GM21576 (cell line): ENCODE measurements around the gene ZDHHC5.
A peak's percentile ranks its signal among the peaks of the same experiment; 100 is the strongest.
"Not testable (repeated sequence)": the region's sequence is repeated elsewhere in the genome, so short reads cannot be mapped to it uniquely, and the experiment has no call there.

Source experiments
- ATAC-seq: cut with Tn5 transposase; IDR thresholded peaks from one replicate; pipeline ENCODE4 v1.9.1; 2021; ENCODE audit warnings: mild to moderate bottlenecking, moderate library complexity; ENCODE audit not compliant: unreplicated experiment

Gene ZDHHC5

GRCh38 chr11:57644748-57645688 lies 22.9 kb upstream of the ZDHHC5 start:
- peak; percentile 44 for ATAC-seq

- no peak for ATAC-seq
These were observed 22.2 kb upstream of the ZDHHC5 start for GRCh38 chr11:57645689-57646085.

DNA sequence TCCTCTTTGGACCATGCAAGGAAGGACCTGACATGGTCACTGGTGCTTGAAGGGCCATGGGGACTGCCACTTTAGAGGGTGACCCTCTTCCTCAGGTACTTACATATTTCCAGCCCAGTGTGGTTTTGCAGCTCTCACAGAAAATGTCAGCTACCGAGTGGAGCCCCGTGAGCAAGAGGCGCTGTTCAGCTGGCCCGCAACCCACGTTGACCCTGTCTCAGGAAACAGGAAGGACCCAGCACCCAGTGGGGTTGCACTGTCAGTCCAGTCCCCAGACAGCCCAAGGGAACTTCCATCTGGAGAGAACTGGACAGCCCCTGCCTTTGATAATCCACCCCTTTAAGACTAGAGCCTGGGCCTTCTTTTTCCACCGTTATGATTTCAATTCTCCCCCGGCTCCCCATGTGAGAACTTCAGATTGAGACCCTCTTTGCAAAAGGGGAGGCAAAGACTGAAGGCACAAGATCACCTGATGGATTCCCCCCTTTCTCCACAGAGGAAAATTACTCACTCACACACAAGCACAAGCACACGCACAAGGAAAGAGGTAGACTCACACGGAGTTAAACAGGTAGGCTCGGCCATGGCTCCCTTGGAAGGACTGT lies 21.6 kb upstream of the ZDHHC5 start:
- ATAC-seq: no peak

GRCh38 chr11:57646799-57647303 lies 21.1 kb upstream of the ZDHHC5 start:
- ATAC-seq: no peak

- ATAC-seq: no peak
These were observed 20.5 kb upstream of the ZDHHC5 start for GRCh38 chr11:57647372-57647771.

- no peak for ATAC-seq
These were observed 19.7 kb upstream of the ZDHHC5 start for GRCh38 chr11:57647960-57648800.

DNA sequence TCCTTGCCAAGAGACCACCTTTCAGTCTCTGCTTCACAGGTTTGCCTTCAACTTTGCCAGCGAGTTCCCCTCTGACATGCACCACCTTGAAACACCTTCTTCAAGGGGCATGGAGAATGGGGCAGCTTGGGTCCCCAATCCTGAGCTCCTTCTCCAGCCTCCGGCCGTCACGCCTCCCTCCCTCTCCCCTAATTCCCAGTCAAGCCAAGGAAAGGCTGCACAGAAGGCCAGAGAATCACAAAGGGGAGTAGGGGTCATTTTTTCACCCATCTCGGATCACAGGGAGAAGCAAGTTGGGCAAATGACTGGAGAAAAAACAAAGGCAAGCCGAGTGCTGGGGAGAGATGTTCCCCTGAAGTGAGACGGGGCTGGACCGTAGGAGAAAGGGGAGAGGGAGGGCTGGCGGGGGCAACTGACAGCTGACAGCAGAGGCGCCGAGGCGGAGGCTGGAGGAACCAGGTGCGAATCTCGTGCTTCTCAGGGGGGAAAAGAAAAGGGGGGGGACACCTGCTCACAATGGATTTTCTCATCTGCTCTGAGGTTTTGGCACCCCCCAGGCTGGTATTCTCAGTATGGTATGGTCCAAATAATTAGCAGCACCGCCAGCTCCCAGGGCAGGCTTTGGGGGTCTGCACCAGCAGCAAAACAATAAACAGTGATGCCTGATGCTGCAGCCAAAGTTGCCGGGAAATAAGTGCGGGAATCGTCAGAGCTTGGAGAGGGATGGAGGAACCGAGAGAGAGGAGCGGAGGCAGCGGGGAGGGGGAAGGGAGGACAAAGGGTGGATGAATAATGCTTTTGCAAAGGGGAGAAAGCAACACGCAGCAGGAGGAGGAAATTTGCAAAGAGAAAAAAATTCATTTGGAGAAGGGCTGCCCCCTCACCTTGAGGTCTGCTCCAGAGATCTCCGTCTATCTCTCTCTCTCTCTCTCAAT lies 18.8 kb upstream of the ZDHHC5 start:
- ATAC-seq: no peak

GRCh38 chr11:57649826-57650738 lies 17.8 kb upstream of the ZDHHC5 start, which contains the start of gene YPEL4:
YPEL4 (minus strand) TSS chr11:57649912; CDS start chr11:57647107, 2,805 bp downstream.
- ATAC-seq: no peak

DNA sequence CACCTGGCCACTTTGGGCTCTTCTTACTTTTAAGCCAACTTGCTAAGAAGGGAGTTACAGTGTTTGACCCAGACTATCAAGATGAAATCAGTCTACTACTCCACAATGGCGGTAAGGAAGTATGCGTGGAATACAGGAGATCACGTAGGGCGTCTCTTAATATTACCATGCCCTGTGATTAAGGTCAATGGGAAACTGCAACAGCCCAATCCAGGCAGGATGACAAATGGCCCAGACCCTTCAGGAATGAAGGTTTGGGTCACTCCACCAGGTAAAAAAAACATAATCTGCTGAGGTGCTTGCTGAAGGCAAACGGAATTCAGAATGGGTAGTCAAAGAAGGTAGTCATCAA lies 17.2 kb upstream of the ZDHHC5 start:
- ATAC-seq: no peak

DNA sequence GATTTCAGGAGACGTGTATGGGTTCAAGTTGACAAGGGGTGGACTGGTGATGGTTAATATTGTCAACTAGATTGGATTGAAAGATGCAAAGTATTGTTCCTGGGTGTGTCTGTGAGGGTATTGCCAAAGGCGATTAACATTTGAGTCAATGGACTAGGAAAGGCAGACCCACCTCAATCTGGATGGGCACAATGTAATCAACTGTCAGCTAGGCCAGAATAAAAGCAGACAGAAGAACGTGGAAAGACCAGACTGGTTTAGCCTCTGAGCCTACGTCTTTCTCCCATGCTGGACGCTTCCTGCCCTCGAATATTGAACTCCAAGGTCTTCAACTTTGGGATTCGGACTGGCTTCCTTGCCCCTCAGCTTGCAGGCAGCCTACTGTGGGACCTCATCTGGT lies 16.5 kb upstream of the ZDHHC5 start:
- no peak for ATAC-seq

DNA sequence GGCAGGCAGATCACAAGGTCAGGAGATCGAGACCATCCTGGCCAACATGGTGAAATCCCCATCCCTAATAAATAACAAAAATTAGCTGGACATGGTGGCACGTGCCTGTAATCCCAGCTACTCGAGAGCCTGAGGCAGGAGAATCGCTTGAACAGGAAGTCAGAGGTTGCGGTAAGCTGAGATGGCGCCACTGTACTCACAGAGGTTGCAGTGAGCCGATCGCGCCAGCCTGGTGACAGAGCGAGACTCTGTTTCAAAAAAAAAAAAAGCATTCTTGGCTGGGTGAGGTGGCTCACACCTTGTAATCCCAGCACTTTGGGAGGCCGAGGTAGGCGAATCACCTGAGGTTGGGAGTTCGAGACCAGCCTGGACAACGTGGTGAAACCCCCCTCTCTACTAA lies 15.7 kb upstream of the ZDHHC5 start:
- not testable (repeated sequence) for ATAC-seq

DNA sequence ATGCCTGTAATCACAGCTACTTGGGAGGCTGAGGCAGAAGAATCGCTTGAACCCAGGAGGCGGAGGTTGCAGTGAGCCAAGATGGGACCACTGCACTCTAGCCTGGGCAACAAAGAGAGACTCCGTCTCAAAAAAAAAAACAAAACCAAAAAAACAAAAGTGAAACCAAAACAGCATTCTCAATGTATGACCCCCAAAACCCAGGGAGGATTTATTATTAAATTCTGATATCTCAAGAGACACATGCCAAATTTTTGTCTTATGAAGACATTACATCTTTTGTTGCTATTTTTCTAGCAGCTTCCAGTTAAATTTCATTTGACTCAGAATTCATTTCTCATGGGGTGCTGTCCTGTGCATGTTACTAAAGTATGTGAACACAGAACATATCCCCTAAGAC lies 15.3 kb upstream of the ZDHHC5 start:
- ATAC-seq: no peak

DNA sequence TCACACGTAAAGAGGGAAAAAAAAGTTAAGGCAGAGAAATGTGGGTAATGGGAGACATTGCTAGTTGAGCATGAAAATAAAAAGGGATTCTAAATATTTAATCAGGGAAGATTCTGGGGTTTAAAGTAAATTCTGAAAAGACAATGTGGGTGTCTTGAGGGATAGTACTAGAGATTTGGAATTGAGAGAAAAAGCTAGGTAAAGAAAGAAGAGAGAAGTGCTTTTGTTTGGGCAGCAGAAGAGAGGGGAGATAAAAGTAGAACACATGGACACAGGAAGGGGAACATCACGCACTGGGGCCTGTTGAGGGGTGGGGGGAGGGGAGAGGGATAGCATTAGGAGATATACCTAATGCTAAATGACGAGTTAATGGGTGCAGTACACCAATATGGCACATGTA lies 14.8 kb upstream of the ZDHHC5 start:
- ATAC-seq: no peak

DNA sequence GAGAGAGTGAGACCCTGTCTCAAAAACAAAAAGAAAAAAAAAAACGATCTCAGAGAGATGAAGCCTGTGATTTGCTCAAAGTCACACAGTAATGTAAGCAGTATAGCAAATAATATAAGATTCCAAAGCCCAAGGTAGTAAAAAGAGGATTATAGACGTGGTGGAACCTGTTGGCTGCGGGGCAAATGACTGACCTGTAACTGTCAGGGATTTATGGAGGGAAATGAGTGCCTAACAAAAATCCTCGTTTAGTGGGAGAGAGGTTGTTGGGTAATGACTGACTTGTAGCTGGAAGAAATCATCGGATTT lies 11.1 kb upstream of the ZDHHC5 start:
- no peak for ATAC-seq

- ATAC-seq: peak; percentile 98
These were observed 10.5 kb upstream of the ZDHHC5 start, which contains the start of gene CLP1 for GRCh38 chr11:57657194-57658022. CLP1 (plus strand) TSS chr11:57657762; CDS start chr11:57659477, 1,715 bp downstream.

GRCh38 chr11:57658023-57658361 lies 9.9 kb upstream of the ZDHHC5 start:
- ATAC-seq: no peak

- ATAC-seq: no peak
These were observed 8.2 kb upstream of the ZDHHC5 start for GRCh38 chr11:57659669-57660068.

- ATAC-seq: no peak
These were observed 5.0 kb upstream of the ZDHHC5 start for GRCh38 chr11:57662893-57663292.
